HG02642 (cell line): ENCODE data around the gene RPS14.

Source experiments
- ATAC-seq: cut with Tn5 transposase; IDR thresholded peaks from one replicate; pipeline ENCODE4 v1.9.1; 2021; ENCODE audit warnings: mild to moderate bottlenecking; ENCODE audit not compliant: unreplicated experiment, poor library complexity

Gene RPS14

GRCh38 chr5:150402229-150402773, 47.2 kb downstream of the RPS14 start:
- ATAC-seq, result no peak

- no peak for ATAC-seq
Observed at GRCh38 chr5:150401376-150402228, 47.9 kb downstream of the RPS14 start.

GRCh38 chr5:150401076-150401375, 48.5 kb downstream of the RPS14 start:
- no peak for ATAC-seq

DNA sequence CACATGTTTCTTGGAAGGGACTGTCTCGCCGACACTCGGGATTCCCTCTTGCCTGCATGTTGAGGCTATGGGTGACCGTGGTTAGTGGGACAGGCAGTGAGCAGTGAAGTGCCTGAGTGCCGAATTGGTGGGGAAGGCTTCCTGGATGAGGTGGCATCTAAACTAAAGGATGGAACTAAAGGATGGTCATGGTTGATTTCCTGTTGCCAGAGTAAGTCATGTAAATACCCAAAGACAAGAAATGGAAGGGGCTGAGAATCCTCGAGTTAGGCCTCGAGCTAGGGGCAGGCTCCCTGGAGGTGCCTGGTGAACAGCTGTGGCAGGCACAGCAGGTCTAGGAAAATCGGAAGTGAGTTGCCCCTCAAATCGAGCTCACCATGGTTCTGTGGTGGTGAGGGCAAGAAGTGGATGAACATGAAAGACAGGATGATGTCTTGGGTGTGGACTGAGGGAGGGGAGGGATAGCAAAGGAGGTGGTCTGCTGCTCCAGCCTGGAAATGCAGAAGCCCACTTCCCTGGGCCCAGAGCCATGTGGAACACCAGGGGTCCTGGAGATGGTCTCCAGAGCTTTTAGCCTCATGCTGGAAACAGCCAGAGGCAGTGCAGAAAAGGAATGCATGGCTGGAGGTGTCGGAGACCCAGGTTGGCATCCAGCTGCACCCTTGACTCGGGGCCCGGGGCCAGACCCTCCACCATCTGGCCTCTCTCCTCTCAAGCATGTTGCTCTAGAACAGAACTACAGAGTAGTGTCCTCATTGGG, 49.0 kb downstream of the RPS14 start:
- no peak for ATAC-seq

GRCh38 chr5:150399524-150400211, 49.9 kb downstream of the RPS14 start:
- ATAC-seq, result peak; percentile 16

GRCh38 chr5:150398722-150399523, 50.6 kb downstream of the RPS14 start:
- peak; percentile 66 for ATAC-seq

DNA sequence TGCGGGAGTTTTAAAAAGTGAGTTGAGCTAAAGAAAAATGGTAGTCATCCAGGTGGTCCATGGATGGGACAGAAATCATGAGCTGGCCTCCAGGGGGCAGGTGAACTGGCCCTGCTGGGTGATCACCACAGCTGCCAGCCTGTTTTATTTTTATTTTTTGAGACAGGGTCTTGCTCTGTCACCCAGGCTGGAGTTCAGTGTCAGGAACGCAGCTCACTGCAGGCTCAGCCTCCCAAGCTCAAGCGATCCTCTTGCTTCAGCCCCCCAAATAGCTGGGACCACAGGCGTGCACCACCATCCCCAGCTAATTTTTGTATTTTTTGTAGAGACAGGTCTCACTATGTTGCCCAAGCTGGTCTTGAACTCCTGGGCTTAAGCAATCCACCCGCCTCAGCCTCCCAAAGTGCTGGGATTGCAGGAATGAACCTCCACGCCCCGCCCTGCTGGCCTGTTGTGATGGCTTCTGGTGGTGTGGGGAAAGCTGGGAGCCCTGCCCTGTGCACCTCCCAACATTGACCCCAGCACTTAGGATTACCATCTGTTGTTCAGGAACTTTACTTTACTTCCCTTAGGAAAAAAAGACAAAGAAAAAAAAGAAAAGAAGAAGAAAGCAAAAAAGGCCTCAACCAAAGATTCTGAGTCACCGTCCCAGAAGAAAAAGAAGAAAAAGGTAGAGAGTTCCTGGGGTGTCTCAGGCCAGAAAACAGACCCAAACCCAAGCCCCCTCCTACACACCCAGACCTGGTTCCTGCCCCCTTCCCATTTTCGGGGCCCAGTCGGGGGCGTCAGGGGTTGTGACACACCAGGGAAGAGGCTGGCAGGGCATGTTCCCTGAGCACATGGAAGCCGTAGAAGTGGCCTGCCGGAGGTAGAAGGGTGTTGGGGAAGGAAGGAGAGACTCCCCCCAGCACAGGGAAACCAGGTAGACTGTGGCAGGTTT, 51.5 kb downstream of the RPS14 start:
- ATAC-seq, result peak; percentile 2

GRCh38 chr5:150397146-150397781, 52.3 kb downstream of the RPS14 start:
- no peak for ATAC-seq

DNA sequence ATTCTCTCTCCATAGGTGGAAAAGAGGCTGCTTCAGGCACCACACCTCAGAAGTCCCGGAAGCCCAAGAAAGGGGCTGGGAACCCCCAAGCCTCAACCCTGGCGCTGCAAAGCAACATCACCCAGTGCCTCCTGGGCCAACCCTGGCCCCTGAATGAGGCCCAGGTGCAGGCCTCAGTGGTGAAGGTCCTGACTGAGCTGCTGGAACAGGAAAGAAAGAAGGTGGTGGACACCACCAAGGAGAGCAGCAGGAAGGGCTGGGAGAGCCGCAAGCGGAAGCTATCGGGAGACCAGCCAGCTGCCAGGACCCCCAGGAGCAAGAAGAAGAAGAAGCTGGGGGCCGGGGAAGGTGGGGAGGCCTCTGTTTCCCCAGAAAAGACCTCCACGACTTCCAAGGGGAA, 53.3 kb downstream of the RPS14 start:
- no peak for ATAC-seq

GRCh38 chr5:150395688-150395975, 53.9 kb downstream of the RPS14 start:
- ATAC-seq, result no peak

- ATAC-seq, result no peak
Observed at GRCh38 chr5:150394912-150395687, 54.4 kb downstream of the RPS14 start.

DNA sequence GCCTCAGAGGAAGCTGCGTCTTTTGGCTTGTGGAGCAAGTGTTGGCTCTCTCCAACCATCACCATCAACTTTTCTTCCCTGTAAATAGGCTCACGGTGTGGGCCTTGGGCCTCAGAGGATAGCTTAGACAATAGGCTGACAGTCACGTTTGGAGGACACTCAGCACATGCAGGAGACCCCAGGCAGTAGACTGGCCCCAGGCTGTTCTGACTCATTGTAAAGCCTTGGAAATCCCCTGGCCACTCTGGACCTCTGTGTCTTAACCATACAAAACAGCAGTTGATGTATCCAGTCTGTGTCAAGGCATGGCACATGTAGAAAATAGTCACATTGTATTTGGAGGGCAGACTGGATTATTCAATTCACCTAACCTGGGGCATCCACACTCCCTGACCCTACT, 55.4 kb downstream of the RPS14 start:
- peak; percentile 48 for ATAC-seq

DNA sequence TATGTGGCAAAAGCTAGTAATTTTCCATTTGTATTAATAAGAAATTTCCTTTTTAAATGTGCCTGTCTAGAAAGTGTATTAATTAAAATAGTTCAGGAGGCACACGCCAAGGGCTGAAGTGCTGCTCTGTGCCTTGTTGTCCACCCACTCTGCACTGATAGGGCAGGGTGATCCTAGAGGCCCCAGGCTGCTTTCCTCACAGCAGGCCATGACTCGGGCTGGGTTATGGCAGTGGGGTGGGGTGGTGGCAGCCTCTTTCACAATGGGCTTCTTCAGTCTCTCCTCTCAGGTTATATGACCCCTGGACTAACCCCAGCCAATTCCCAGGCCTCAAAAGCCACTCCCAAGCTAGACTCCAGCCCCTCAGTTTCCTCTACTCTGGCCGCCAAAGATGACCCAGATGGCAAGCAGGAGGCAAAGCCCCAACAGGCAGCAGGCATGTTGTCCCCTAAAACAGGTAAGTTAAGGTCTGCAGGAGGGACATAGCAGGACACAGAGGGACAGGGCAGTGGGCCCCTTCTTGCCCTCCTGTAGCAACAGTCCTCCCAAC, 56.4 kb downstream of the RPS14 start:
- no peak for ATAC-seq

DNA sequence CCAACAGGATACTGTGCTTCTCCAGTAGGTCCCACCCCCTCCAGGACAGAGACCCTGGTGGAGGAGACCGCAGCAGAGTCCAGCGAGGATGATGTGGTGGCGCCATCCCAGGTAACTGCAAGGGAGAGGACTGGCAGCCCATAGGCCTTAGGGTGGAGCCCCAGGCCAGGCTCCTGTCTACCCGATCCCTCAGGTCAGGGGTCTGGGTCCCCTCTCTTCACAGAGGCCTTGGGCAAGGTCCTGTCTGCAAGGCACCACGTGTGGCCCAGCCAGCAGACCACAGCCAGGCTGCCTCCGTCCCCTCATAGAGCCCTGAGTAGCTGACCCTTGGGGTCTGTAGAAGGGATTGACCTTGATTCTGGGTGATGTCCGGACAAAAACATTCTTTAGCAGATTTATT, 56.9 kb downstream of the RPS14 start:
- no peak for ATAC-seq
